ENCODE results near the gene APBA1. TPM values are rescaled to one million over a fixed set of nuclear protein-coding genes. Genes with fewer than 3 reads are reported as not detected.

Gene APBA1
- total and polyA plus RNA-seq, 2 of the 8 experiments (the other 6 are each of a cell fraction or from before 2014, with no cell fraction given) = 0.36 to 0.60 TPM

DNA sequence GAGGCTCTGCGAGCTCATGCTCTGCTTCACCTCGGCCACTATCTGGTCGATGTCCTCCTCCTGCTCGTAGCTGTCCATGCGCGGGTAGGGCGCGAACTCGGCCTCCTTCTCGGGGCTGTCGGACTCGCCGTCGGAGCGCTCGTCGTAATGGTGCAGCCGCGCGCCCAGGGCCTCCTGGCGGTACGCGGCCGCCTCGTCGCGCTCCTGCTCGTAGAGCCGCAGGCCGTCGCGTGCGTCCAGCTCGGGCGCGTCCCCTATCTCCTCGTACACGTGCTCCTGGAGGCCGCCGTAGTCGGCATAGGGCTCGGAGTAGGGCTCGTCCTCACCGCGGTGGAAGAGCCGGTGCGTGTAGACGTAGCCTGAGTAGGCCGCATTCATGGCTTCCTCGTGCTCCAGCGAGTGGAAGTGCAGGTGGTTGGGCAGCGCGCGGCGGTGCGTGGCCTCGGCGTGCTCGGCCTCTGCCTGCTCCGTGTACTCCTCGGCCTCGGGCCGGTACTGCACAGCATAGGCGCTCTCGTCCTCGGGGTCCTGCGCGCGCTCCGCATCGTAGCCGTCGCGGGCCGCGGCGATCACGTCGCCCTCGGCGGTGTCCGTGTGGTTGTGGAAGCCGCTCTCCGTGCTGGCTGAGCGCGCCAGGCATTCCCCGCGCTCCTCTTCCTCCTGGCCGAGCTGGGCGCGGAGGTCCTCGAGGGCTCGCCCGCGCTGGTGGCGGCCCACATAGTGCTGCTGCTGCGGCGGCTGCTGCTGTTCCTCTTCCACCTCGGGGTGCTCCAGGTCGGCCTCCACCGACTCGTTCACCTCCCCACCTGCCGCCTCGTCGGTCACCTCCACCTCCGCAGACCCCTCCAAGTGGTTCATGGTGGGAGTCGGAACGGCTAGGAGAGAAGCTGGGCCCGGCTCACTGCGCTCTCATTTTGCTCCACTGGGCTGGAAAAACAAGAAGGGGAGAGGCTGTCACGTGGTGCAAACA lies 155.5 kb downstream of the APBA1 start:
- Histone ChIP-seq H3K27ac (ENCODE audit: low read depth, low read length) (no peak overlapping the region), H3K4me1 (replicated peaks in 1 of 4; ENCODE audit: control insufficient read depth in 3 of 4, insufficient read depth in 4 of 4, low read length in 3 of 4) (peaks cover 0 to 6% (median 0%) of the 10 kb centered on the region in 4 experiments; a peak in 1 of 7 replicates), H3K18ac (ENCODE audit: extremely low read depth, low read length) (no peak overlapping the region), H3K27me3 (replicated peaks in 1 of 4; ENCODE audit: control insufficient read depth in 3 of 4, extremely low read depth in 1 of 4, insufficient read depth in 3 of 4, low read length in 3 of 4) (no peaks in the 10 kb centered on the region), H3K9ac (replicated peaks in 1 of 4; ENCODE audit: extremely low read depth in 1 of 4, low read depth in 3 of 4, low read length in 3 of 4) (no peak overlapping the region), H3K14ac (ENCODE audit: insufficient read length) (no peak overlapping the region), H2AK5ac (ENCODE audit: low read depth, low read length) (no peak overlapping the region), H4K8ac (ENCODE audit: extremely low read depth, insufficient read depth, low read length) (peak overlapping the region; percentile 63), H2BK12ac (ENCODE audit: low read depth, low read length) (no peak overlapping the region), H3K23me2 (ENCODE audit: low read depth, low read length) (no peaks in the 10 kb centered on the region), H3K4me2 (ENCODE audit: insufficient read depth in 1 of 2, low read depth in 2 of 2, low read length in 2 of 2) (no peak overlapping the region), H3K56ac (replicated peaks; ENCODE audit: insufficient read length, low read depth, low read length) (no peak overlapping the region), H3K9me3 (ENCODE audit: insufficient read depth in 2 of 2, low read depth in 1 of 2, low read length in 1 of 2) (peaks cover 0 to 3% of the 10 kb centered on the region in 2 experiments; a peak in 1 of 4 replicates), H2BK20ac (ENCODE audit: low read length) (no peak overlapping the region), H2AFZ (ENCODE audit: low read length) (no peak overlapping the region; the same call in 1 of the 2 replicates), H3K23ac (ENCODE audit: insufficient read length) (no peak overlapping the region), H3K79me2 (ENCODE audit: control insufficient read depth in 1 of 2, insufficient read depth in 2 of 2, low read length in 2 of 2) (no peaks in the 10 kb centered on the region), H4K5ac (ENCODE audit: insufficient read length, low read depth, low read length) (no peak overlapping the region), H2BK120ac (replicated peaks; ENCODE audit: low read depth, low read length) (no peak overlapping the region), H3K4ac (replicated peaks; ENCODE audit: insufficient read length, low read depth, low read length) (no peak overlapping the region), H3K36me3 (ENCODE audit: control insufficient read depth in 2 of 4, insufficient read depth in 4 of 4, low read length in 3 of 4) (no peaks in the 10 kb centered on the region), H2BK15ac (ENCODE audit: low read length) (no peak overlapping the region), H2BK5ac (ENCODE audit: low read depth, low read length) (no peak overlapping the region), H4K91ac (replicated peaks; ENCODE audit: insufficient read length, low read length) (no peak overlapping the region), H3K4me3 (ENCODE audit: extremely low read depth in 1 of 4, insufficient read depth in 2 of 4, low read depth in 3 of 4, low read length in 4 of 4) (no peak overlapping the region), H3K79me1 (ENCODE audit: low read depth, low read length) (no peaks in the 10 kb centered on the region), H4K20me1 (replicated peaks in 1 of 2; ENCODE audit: control insufficient read depth in 1 of 2, insufficient read depth in 2 of 2, low read length in 2 of 2) (no peaks in the 10 kb centered on the region)
- CTCF ChIA-PET (ENCODE audit: partially characterized antibody) = interaction anchor here (0.6 to 0.8 kb wide), 2 partner anchors 26 to 95 kb away, joined by 3 to 4 read pairs; no protein-coding TSS in a partner anchor
- FAIRE-seq (no peak), DNase-seq (ENCODE audit: low read depth in 1 of 2, low spot score in 2 of 2) (no peak)
- 95% methylated on average over 56 of the region's 111 CpGs; no CpG with 5 or more reads in 1 of the 2 experiments for WGBS, 2 experiments (ENCODE audit: extremely low coverage in 1 of 2, insufficient coverage in 1 of 2, insufficient read length in 1 of 2, insufficient replicate concordance in 2 of 2, low coverage in 1 of 2, low lambda C conversion rate in 2 of 2, missing lambda C conversion rate in 1 of 2)
- POLR2A ChIA-PET (ENCODE audit: partially characterized antibody) = no interaction called here
- TF ChIP-seq TEAD4 (IDR thresholded peaks at IDR 0.05; ENCODE audit: low read depth, low read length) = no peak
- no peak for TF ChIP-seq GABPA (IDR thresholded peaks at IDR 0.05; ENCODE audit: borderline replicate concordance, insufficient read depth, low read length)
- TF ChIP-seq EP300 (IDR thresholded peaks at IDR 0.05; ENCODE audit: borderline replicate concordance in 1 of 2, low read depth in 2 of 2, low read length in 2 of 2) = no peak
- TF ChIP-seq KDM5A (IDR thresholded peaks at IDR 0.05; ENCODE audit: low read length) = no peak
- no peak for TF ChIP-seq CTCF (IDR thresholded peaks at IDR 0.05; ENCODE audit: control extremely low read depth in 1 of 3, insufficient read depth in 1 of 3, low read depth in 1 of 3, low read length in 3 of 3)
- TF ChIP-seq JUND (IDR thresholded peaks at IDR 0.05; ENCODE audit: low read length) = no peak
- TF ChIP-seq SIX5 (IDR thresholded peaks at IDR 0.05; ENCODE audit: low read depth, low read length) = no peak
- no peak for TF ChIP-seq CHD1 (IDR thresholded peaks at IDR 0.05; ENCODE audit: low read depth, low read length)
- no peak for TF ChIP-seq EGR1 (IDR thresholded peaks at IDR 0.05; ENCODE audit: borderline replicate concordance, low read depth, low read length)

Measured in H1 (cell line).